Stimulated activated CD4-positive, alpha-beta T cell treated with anti-CD3 and anti-CD28 coated beads, Interleukin-4, amount 100 ng/mL, for 48 hours (primary cell): ENCODE results near the gene CTNNBIP1.
A peak's percentile ranks its signal among the peaks of the same experiment; 100 is the strongest.
"Not testable (repeated sequence)": the region's sequence is repeated elsewhere in the genome, so short reads cannot be mapped to it uniquely, and the experiment has no call there.

ENCODE experiments used
- DNase-seq, 2 donors: peaks; one replicate each; pipeline ENCODE4 v3.0.0-alpha.2; 2020; ENCODE audit warnings: low read depth in 2 of 2

The CTNNBIP1 gene

DNA sequence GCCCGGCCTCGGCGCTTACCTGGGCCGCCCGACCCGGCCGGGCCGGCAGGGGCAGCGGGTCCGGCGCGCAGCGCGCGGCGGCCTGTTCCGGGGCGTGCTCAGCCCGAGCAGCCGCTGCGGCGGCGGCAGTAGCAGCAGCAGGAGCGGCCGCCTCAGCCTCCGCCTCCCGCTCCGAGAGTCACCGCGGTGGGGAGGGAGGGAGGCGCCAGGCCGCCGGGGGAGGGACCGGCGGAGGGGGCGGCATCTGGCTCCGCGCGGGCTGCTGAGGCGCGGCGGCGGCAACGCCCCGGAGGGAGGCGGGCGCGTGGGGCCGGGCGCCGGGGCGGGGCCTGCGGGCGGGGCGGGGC lies at the start of gene CTNNBIP1:
Gene CTNNBIP1 (minus strand): TSS at position 194 of the 347 bp plus-strand sequence. CDS start 38,205 bp downstream, outside the sequence.
- DNase-seq: no peak

DNA sequence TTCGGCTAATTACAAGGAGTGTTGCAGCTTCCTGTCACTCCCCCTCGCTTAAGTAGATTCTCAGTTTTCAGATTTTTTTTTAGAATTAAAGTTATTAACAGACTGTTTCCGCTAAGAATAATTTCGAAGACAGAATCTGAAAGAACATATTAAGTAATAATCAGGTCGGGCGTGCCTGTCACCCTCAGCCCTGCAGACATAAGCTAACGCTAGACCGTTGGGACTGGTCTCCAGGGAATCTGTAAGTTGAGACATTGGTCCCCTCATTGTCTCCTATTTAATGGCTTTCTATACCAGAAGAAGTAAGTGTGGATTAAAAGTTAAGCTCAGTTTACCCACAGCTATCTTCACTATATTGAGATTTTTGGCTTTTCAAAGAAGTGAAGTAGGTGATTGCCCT lies 47.7 kb upstream of the CTNNBIP1 start:
- DNase-seq: no peak

- DNase-seq: no peak
Observed at GRCh38 chr1:9946315-9946714, 36.2 kb upstream of the CTNNBIP1 start.

DNA sequence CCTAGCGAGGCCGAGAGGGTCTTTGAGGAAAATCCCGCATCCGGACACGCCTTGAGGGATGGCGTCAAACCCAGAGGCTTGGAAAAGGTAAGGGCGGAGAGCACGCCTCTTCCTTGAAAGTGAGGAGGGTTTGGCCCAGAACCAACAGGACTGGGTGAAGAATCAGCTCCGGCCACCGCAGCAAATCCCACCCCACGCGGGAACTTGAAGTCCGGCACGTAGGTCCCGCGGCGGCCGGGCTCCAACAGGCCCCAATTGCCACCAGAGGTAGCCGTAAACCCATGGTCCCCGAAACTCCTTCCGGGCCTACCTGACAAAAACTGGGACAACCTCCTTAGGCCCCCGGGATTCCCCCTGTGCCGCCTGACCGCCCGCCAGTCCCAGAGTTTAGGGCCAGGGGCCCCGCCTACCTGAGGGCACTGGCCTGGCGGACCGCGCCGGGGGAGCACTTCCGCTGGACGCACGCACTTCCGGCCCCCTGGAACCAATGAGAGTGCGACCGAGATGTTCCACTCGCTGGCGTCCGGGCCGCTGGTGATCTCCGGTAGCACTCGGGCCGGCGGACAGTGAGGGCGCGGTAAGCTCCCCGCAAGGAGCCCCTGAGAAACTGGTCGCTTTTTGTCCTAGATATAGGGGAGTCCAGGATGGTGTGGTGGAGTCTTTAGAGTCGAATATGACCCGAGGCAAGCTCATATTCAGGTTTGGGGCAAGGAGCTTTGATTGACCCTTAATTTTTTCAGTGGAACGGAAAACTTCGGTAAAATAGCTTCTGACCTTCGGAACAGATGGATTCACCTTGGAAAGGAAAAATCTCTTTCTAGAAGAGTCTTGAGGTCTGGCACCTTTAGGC lies 33.1 kb upstream of the CTNNBIP1 start, which contains the start of the genes LZIC and NMNAT1:
Gene LZIC (minus strand): TSS at position 453 of the 850 bp plus-strand sequence. CDS start 6,772 bp downstream, outside the sequence.
Gene NMNAT1 (plus strand): TSS at position 537 of the 850 bp plus-strand sequence. CDS start 28,599 bp downstream, outside the sequence.
- peak; percentile 86 to 90 for DNase-seq

GRCh38 chr1:9942399-9942938 lies 32.4 kb upstream of the CTNNBIP1 start:
- DNase-seq: no peak

DNA sequence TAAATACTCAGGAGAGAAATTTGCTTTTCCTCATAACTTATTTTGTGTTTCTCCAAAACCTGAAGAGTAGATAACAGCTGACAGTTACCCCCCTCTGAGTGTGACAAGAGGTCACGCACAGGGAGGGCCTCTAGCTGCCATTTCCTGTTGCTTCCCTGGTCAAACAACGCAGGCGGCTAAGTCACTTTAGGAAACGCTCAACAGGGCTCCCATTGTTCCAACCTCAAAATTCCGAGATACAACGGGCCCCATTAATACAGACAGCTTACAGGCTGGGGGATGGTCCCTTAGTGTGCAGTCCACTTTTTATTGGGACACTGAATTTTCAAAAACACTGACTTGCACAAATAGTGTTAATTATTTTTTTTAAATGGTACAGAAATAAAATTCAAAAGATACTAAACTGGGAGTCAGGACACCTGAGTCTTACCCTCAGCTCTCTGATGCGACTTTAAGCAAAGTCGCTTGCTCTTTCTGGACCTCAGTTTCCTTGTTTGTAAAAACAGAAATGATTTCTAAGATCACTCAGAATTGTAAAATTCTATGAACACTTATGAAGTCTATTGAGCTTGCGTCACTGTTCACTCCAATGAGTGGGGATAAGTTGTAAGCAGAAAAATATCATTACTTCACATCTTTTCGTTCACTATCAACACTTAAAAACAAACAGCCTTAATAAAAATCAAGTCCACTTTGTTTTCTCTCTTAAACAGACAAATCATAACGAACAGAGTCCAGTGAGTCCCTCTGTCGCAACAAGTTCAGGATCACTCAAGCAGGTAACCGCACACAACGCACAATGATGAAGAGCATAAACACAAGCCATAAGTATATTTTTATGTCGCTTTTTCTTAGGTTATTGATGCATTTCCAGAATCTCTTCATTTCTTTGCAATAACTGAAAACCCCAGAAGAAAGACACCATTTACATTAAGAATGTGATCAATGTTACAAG lies 19.6 kb upstream of the CTNNBIP1 start:
- DNase-seq: no peak

- DNase-seq: no peak
Observed at GRCh38 chr1:9927259-9927658, 17.2 kb upstream of the CTNNBIP1 start.

DNA sequence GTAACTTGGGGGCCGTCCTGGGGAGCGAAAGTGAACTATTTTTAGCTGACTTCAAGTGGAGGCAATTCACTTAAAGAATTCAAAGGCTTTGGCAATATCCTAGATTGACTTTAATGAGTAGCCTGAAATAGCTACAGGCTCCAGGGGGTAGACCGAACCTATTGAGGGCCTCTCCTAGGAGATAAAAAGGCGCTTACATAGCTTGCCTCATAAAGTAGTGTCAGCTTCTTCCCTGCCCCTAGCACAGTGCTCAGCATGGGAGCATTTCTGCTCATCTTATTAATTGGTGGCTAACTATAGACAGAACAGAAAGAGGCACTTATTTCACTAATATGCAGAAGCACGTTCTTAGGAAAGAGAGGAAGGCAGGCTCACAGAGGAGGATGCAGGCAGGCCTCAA lies 12.3 kb upstream of the CTNNBIP1 start:
- DNase-seq: no peak

DNA sequence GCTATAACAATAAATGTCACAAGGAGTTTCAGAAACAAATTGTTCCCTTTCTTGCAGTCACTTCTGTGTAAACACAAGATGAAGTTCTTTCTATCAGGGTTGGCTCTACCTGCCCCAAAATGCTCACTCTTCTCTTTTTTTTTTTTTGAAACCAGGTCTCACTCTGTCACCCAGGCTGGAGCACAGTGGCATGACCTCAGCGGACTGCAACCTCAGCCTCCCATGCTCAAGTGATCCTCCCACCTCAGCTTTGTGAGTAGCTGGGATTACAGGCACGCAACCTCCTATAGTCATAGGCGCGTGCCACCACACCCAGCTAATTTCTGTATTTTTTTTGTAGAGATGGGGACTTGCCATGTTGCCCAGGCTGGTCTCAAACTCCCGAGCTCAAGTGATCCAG lies 10.5 kb upstream of the CTNNBIP1 start:
- DNase-seq: no peak

DNA sequence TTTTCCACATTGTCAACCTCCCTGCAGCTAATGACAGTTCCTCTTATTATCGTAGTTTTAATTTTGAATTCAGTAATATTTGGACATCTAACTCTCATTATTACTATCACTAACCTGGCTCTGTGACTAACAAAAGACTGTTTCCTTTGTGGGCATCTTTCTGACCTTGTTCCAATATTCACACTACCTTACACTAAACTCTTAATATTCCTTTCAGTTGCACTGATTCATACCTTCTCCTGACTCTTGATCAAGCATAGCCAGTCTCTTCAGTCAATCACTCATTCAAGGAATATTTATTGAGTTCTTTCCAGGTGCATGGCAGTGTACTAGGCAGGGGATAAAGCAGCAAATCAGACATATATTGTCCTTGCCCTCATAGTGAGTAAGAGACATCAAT lies 7.8 kb upstream of the CTNNBIP1 start:
- DNase-seq: no peak

GRCh38 chr1:9917495-9917894 lies 7.4 kb upstream of the CTNNBIP1 start:
- DNase-seq: not testable (repeated sequence)

DNA sequence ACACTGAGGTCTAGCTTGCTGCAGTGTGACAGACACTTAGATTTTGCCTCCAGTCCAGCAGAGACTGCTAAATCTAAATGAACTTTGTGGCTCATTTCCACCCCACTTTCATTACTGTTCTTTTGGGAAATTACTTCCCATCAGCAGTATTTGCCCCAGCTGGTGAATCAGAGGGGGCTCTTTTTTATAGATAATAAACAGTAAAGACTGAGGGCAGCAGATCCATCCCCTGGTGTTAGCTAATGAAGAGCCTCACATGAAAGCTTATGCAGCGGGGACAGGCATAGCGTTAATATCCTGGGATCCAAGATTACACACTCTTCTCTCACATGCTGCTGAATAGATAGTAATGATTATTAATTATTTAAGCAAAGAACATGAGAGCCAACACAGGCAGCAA lies 6.4 kb upstream of the CTNNBIP1 start:
- DNase-seq: no peak

DNA sequence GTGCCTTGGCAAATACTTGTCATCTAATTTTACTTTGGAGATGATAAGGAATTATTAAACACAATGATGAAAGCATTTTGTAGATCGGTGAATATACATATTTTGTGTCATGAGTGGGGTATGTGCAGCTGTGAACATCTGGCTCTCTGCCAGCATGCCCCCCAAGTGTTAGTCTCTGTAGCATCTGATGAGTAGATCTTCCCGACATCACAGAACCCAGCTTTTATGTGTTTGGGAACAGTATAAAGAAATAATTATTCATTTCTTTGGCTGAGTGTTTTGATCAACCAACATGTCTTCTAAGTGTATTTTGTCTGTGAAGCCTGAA lies 4.5 kb upstream of the CTNNBIP1 start:
- DNase-seq: no peak

- DNase-seq: no peak
Observed at GRCh38 chr1:9912264-9912936, 2.3 kb upstream of the CTNNBIP1 start.

- peak; percentile 100 for DNase-seq
Observed at GRCh38 chr1:9910423-9911178, 532 bp upstream of the CTNNBIP1 start.

DNA sequence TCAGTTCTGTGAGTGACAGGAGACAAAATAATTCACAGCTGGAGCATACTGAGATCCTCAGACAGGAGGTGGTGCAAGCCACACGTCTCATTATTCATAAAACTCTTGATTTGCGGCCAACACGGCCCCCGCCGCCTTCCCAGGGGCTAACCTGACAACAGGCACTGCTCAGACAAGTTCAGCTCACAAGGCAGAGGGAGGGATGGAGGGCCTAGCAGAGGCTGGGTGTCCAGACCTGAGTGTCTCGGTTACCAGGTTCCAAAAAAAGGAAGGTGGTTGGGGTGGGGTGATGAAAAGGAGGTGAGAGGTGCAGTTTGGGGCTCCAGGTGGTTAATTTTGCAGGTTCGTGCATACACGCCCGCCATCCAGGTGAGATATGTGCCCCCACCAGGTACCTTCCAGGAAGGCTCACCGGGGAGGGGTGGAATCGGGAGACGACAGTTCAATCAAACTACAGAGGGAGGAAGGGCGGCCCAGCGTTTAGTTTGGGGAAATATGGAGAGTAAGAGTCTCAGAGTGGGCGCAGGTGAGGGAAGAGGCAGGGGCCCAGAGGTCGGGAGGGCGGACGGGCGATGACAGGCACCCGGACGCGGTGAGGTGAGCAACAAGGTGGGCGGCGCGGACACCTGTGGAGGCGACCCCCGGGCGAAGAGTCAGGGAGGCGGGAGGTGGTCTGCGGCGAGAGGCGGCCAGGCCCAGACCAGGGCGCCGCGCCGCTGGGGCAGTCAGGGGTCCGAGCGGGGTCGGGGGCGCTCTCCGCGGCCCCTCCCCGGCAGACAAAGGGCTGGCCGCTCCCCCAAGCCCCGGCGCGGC lies 629 bp downstream of the CTNNBIP1 start:
- peak; percentile 20 to 41 for DNase-seq

DNA sequence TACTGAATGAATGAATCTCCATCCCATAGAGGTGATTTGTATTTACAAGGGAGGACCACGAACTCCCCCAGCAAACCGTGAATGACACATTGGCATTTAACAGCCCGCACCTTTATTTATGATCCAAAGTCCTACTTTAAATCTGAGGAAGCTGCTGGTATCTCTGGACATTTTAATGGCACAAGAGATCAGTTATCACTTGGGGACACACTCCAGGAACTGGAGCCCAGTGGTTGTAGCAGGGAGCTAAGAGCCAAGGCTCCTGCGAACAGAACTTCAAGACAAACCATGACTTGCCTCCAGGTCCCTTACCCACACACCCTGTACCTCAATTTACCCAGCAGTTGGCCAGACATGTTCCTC lies 1.2 kb downstream of the CTNNBIP1 start:
- no peak for DNase-seq

GRCh38 chr1:9907441-9907840 lies 2.6 kb downstream of the CTNNBIP1 start:
- DNase-seq: no peak

DNA sequence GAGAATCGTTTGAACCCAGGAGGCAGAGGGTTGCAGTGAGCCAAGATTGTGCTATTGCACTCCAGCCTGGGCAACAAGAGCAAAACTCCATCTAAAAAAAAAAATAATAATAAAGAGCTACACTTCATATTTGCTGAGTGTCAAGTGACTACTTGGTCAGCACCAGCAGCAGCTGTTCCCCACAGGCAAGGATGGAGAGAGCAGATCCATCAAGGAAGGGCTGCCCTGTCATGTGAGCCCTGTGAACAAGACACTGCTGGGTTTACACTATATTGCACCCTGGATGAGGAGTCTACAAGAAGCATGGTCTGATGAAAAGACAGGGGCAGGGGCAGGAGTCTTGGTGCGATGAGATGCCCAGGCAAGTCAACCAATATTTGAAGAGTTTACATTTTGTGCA lies 3.6 kb downstream of the CTNNBIP1 start:
- no peak for DNase-seq

DNA sequence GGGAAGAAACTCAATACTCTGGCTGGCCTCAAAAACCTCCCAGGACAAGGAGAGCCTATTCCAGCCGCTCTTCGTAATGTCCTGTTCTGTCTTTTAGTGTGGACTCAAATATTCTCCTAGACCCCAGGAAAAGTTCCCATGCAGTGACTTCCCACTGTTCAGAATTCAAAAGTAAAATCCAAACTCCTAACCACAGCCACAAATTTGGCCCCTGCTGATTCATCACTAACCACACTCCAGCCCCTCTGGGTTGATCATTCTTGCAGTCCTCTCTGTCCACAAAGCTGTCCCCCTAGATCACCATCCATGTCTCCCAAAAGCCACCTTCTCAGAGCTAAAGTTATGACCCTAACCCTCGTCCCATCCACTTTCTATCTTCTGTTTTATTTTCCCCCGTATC lies 5.1 kb downstream of the CTNNBIP1 start:
- no peak for DNase-seq
